COLO668 (cell line): Measurements from ENCODE around the gene TMCO2.
"Not testable (repeated sequence)": the region's sequence is repeated elsewhere in the genome, so short reads cannot be mapped to it uniquely, and the experiment has no call there.

Experiments used
- DNase-seq: peaks from one replicate; lab custom pipeline; 2025; ENCODE audit not compliant: unreplicated experiment; lab: John Stamatoyannopoulos, UW

Gene TMCO2

DNA sequence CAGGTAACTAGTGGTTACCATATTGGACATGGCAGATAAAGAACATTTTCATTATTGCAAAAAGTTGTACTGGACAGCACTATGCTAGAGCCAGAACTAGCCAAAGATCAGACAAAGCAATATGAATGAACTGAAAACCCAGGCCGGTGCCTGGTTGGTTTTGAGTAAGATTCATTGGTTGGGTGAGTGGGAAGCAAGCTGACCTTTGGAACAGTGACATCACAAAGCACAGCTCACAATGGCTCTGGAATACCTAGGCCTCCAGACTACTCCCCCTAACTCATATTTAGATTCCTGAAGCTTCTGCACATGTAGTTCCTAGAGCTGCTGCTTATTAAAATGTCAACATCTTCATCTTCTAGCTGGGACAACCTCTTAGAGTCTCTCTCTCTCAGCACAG, at the start of gene TMCO2:
TMCO2 (plus strand) TSS at position 283 of the 400 bp plus-strand sequence; CDS start at position 340, 57 bp downstream.
- no peak for DNase-seq

DNA sequence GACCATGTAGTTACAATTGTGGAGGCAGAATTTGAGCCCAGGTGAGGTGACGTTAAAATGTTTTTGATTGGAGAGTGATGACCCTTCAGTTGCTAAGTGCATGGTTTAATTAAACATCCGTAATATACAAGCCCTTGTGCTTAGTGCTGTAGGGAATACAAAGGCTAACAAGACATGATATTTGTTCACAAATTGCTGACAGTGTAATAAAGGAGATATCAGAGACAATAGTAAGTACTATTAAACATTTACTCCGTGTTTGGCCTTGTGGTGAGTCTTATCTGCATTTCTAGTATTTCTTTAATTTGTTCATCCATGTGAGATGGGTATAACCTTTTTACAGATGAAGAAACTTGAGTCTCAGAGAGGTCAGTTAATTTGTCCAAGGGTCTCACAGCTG, 48.6 kb upstream of the TMCO2 start:
- DNase-seq = no peak

DNA sequence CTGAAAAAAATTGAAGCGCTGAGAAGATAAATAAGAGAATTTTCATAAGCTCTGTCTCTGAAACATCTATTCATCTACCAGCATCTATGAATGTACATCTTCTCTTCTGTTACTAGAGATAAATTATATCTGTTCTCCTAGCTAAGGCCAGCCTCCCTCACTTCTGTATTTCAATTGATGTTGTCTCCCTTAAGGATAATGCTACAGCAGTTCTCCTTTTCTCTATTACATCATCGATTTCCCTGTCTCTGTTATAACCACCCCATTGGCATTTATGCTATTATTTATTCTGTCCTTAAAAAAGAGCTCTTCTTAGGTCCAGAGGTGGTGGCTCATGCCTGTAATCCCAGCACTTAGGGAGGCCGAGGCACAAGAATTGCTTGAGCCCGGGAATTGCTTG, 42.9 kb upstream of the TMCO2 start:
- no peak for DNase-seq

DNA sequence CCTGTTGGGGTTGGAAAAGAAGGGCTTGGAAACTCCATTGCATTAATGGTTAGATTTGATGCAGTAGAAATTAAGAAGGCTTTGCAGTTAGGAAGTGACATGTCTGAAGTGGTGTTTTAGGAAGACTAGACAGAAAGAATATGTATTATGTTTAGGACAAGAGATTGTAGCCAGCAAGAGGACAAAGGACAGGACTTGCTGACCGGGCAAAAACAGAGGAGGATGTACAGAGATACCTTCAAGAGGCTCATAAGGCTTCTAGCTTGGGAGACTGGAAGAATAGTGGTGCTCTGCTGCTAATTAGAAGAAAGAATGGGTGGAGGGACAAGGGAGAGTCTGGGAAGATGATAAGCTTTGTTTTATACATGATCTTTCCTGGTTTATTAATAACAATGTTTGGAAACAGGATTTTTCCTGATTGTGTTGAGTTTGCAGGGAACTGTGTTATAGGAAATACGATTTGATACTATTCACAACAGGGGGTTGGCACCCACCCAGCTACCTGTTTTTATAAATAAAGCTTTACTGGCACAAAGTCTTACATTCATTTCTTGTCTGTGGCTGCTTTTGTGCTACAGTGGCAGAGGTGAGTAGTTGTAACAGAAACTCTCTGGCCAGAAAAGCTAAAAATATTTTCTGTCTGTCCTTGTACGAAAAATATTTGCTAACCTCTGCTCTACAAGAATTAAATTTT, 37.1 kb upstream of the TMCO2 start:
- DNase-seq = no peak

DNA sequence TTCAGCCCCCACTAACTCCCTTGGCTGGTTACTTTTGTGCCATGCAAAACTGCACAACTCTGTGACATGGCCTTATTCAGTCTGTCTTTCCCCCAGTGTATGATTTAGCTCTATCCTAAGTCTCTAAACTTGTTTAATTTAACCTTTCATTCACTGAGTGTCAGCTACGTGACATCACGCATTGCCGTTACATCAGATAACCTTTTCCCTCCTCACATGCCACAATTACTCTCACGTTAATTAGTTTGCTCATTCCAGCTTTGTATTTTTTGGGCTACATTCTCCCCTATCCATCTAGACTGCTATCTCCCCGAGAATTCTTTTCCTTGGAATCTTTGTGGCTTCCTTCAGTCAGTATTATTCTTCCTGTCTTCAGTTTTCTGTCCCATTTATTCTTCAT, 29.4 kb upstream of the TMCO2 start:
- no peak for DNase-seq

DNA sequence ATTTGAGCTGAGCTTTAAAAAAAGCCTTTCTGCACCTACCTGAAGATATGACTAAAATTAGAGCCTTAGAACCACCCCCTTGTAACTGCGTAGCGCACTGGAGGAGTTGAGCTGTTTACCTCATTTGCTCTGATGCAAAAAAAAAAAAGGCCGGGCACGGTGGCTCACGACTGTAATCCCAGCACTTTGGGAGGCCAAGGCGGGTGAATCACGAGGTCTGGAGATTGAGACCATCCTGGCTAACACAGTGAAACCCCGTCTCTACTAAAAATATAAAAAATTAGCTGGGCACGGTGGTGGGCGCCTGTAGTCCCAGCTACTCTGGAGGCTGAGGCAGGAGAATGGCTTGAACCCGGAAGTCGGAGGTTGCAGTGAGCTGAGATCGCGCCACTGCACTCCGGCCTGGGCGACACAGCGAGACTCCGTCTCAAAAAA, 26.2 kb upstream of the TMCO2 start:
- DNase-seq = not testable (repeated sequence)

DNA sequence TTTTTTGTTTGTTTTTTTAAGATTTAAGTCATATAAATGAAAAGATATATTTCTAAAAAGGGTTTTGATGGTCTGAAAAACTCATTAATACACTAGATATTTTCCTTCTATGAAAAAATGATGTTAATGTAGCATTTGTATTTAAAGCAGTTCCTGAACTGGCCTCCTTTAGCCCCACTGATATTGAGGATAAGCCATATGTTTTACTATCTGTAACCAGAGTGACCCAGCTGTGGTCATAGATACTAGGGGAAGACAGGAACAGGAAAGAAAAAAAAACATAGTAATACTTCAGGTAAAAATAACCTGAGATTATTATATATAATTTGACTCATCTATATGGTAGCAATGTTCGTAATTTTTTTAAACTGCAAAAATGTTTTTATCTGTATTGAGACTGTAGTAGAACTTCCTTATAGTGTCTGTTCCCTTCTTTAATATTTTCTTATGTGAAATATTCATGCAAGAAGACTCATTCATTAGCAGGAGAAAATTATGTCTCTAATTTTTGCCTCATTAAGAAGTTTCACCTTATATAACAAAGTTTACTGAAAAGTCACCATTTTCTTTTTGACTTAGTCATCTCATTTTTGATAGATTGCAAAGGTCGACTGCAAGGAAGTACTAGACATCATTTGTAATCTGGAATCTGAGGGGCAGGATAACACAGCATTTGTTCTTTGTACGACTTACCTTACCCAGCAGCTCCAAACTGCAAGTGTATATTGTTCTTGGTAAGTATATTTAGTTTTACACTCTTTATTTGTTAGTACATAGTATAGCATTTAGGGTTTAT, 25.6 kb upstream of the TMCO2 start:
- DNase-seq = no peak

DNA sequence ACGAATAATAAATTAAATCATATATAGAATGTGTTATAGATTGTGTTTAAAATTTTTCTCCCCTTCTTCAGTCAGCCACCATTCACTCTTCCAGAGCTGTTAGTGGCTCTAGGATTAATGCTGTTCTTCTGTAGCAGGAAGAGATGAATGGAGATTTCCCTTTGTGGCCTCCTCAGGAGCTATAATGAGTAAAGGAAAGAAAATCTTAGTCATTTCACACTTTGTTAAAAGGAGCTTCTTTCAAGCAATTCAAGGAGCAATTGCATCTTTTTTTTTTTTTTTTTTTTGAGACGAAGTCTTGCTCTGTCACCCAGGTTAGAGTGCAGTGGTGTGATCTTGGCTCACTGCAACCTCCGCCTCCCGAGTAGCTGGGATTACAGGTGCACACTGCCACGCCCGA, 23.7 kb upstream of the TMCO2 start:
- no peak for DNase-seq

DNA sequence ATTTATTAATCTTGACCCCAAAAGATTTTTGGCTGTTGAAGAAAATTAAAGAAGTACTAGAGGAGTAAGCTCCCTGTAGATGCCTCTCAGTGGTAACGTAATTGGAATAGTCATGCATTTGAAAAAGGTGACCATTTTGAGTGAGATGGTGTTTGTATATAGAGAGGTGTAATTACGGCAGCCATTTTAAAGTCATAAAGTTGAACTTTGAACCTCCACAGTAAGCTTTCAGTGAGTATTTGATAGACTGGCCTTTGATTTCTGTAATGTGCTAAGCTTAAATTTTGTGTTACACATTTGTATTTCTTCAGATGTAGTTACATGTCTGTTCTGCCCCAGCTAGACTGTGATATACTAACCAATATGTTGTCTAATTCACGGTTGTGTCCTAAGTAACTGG, 21.5 kb upstream of the TMCO2 start:
- no peak for DNase-seq

DNA sequence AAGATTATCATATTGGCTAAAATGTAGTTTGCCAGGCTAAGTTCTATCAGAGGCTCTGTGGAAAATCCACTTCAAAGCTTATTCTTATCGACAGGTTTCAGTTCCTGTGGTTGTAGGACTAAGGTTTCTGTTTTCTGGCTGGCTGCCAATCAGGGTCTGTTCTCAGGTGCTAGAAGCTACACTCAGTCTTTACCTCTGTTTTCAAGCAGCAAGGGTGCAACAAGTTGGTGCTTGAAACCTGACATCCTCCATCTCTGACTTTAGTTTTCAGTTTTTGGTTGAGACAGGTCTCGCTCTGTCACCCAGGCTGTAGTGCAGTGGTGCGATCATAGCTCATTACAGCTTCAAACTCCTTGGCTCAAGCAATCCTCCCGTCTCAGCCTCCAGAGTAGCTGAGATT, 15.3 kb upstream of the TMCO2 start:
- DNase-seq = peak; percentile 98

DNA sequence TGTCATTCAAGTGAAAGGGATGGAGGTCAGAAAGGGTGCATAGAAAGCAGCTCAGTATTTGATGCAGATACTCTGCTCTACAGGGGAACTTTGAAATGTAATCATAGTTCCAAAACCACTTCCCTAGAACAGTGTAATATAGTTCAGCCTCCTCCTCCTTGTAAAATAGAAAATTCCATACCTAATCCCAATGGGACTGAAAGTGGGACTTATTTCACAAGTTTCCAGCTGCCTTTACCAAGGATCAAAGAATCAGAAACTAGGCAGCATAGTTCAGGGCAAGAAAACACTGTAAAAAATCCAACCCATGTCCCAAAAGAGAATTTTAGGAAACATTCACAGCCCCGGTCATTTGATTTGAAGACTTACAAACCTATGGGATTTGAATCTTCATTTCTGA, 8.1 kb upstream of the TMCO2 start:
- no peak for DNase-seq

DNA sequence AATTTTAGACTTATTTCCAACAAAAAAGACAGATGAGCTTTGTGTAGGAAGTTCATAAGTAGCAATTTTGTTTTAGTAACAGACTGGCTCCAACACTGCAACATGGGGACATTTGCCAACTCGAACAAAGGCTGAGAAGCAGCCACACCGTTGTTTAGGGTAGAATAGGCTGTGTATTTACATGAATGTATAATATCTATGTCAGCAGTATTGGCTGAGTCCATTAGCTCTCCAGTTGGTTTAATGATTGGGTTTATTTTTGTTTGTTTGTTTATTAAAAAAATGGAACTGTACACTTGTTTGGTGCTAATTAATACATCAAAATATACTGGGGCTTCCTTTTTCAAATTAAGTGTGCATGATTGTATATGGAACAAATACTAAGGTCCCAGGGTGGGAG, 7.3 kb upstream of the TMCO2 start:
- DNase-seq = no peak

DNA sequence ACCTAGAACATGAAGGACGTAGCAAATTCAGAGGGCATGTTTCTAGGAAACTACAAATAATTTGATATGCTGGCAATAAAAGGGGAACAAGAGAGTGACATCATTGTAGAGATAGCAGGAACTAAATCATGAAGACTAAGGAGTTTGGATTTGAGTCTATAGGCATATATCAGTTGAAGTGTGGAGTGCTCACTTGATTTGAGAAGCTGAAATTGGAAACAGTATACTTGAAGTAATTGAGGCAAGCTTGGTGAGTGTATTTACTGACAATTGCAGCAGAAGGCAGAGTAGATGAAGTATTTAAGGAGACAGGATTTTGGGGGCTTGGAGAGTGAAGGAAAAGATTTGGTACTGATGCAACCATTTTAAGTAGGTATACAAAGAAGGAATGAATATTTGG, 6.4 kb upstream of the TMCO2 start:
- DNase-seq = no peak

DNA sequence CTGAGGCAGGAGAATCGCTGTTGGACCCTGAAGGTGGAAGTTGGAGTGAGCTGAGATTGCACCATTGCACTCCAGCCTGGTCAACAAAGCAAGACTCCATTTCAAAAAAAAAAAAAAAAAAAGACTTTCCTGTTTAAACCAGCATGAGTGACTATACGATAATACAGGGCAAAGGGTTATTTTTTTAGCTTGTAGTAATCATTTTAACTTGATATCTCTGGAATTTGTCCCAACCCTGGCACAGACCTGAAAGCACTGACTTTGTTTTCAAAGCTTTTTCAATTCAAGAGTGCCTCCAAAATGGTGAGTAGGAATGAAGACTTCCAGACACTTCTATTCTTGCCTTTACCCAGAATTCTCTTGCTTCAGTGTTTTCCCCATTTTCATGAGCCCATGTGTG, 4.4 kb upstream of the TMCO2 start:
- DNase-seq = no peak

DNA sequence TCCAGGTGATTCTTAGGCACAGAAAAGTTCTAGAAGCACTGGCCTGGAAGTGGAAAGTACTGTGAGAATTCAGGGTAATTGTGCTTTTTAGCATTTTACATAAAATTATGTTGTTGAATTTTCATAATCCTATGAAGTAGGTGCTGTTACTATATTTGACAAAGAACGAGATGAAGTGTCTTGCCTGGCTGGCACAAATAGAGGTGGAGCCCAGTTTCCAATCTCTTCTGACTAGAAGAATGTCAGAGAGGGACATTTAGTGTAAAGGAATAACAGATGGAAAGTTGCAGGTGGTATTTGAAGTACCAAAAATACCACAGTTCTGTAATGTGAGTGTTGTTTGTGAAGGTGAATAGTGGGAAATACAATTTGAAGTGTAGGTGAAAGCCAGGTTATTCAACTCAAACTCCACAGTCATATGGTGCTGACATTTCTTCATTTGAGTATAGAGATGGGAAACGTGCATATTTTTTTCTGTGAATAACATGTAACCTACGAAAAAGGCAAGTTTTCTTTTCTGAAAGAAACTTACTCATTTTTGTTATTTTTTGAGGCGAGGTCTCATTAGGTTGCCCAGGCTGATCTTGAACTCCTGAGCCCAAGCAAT, 3.5 kb upstream of the TMCO2 start:
- DNase-seq = no peak

DNA sequence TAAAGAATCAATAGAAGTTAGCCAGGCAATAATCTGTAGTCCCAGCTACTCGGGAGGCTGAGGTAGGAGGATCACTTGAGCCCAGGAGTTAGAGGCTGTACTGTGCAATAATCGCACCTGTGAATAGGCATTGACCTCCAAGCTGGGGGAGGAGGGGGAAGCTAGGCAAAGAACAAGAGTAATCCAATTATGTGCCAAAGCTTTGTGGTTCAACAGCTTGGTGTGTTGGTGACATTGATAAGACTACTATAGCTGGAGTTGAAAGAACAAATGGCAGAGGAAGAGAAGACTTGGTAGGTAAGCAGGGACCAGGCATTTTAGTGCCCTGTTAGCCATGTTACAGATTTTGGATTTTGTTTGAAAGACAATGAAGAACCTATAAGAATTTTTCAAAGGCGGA, 2.1 kb upstream of the TMCO2 start:
- no peak for DNase-seq

DNA sequence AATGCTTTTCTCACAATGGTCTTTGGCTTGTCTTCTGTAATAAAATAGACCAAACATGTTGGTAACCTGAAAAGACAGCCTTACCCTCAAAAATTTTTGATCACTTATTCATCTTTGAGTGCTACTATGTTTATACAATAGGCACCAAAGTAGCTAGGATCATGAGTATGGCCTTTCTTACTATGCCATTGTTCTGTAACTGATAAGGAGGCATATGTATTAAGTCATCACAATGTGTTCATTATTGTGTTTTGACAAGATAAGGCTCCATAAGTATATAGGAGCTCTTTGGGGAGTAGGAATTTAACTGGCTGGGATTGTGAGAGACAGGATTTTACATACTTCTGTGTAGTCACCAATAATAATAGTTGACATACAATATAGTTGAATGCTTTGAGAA, 675 bp downstream of the TMCO2 start:
- no peak for DNase-seq

DNA sequence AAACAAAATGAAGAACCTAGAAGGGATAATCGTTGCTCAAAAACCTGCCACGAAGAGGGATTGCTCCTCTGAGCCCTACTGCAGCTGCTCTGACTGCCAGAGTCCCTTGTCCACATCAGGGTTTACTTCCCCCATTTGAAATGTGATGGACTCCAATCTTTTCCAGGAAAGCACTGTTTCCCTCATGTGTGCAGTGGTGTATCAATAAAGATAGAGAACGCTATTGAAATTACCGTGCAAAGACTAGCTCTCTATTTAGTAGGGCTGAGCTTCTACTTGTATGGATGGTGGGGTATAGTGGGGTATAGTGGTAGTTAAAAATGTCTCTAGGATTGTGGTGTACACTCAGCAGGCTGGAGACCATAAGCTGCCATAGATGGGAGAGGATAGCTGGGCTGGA, 3.7 kb downstream of the TMCO2 start:
- no peak for DNase-seq

DNA sequence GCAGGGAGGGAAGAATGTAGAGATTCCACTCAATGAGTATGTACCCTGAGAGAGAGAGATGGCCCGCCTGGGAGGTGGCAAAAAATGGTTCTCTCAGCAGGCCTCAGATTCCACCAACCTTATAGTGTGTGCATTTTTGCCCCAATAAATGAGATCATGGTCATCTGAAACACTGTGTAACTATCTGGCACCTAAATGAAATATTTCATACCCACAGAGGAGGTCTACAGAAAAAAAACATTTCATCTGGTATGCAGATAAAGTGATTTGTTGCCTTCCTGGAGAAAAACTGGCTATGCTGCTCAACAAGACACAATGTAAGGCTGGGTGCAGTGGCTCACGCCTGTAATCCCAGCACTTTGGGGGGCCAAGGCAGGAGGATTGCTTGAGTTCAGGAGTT, 4.9 kb downstream of the TMCO2 start:
- no peak for DNase-seq

DNA sequence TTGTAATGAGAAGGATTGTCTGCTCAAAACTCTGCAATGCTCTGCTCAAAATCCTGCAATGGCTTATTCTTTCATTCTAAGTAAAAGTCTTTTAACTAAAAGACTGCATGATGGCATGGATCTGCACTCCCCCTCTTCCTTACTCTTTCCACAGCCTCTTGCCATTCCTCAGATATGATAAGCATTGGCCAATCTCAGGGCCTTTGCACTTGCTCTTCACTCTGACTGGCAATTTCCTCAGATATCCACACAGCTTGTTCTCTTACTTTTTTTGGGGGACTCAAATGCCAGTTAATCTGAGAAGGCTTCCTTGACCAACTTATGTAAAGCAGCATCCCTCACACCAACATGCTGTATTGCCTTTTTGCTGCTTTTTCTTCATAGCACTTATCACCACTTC, 7.5 kb downstream of the TMCO2 start:
- no peak for DNase-seq

DNA sequence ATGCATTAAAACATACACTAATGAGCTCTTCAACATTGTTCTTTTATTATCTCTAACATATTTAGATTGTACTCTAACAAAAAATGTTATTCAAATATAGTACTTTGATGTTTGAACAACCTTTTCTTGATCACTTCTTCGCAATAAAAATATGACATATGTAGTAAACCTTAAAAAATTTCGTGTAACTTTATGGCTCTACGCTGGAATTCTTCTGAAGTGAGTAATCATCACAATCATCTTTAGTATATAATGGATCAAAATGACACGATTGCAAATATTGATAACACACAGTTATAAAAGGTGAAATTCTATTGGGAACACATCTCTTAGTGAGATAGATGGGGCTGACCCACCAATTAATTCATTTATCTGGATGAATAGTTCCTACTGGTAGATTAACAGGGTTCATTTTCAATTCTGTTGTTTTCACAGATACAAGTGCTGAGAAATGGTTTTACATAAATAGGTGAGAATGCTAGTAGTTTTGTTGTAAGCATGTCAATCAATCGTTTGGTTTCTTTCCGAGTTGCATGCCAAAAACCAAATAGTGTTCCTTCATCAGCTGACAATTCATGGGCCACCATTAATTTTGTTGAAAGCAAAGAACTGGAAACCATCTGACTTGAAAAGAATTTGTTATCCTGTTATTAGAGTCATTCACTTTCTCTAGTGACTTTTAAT, 8.8 kb downstream of the TMCO2 start:
- no peak for DNase-seq

DNA sequence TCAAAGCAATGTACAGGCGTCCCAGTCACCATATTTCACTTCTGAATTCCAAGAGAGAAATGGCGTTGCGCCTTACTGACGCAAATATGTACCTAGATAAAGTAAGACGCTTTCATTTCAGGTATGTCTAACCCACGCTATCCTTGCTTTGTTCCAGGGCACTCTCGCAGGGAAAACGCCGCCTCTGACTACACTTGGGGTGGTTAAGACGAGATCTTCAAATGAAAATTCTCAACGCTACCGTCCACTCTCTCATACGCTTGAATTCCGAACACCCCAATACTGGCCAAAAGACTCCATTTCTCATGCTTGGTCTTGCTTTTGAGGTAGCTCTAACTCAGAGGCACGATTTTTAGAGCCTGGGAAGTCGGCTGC, 9.6 kb downstream of the TMCO2 start:
- DNase-seq = no peak
